H1 (cell line): Measurements from ENCODE around the gene NEDD4L. TPM values are rescaled to one million over a fixed set of nuclear protein-coding genes. Genes with fewer than 3 reads are reported as not detected.

Experiments used
- CTCF ChIA-PET: fragments of 300-600 bp; sonication (Branson Sonifier 250); formaldehyde crosslinking; loops from one replicate; lab custom pipeline; 2021; ENCODE audit not compliant: partially characterized antibody; lab: Charles Lee
- POLR2A ChIA-PET: fragments of 300-600 bp; sonication (Branson Sonifier 250); formaldehyde crosslinking; loops from one replicate; lab custom pipeline; 2021; ENCODE audit warnings: inconsistent platforms; ENCODE audit not compliant: partially characterized antibody; lab: Charles Lee
- DNase-seq, 2 experiments: peaks; one replicate each; pipeline versions ENCODE4 v3.0.0 to v3.0.0-alpha.2; 2010 to 2022; ENCODE audit warnings: low spot score in 2 of 2, low read depth in 1 of 2, mixed read lengths in 1 of 2
- FAIRE-seq: peaks from 2 replicates; lab custom pipeline; 2011; peaks lifted over from hg19 to GRCh38; lab: Jason Lieb, UNC
- H2AFZ ChIP-seq: 2 replicates; pipeline ENCODE4 v1.8.1; 2012; ENCODE audit warnings: low read length, inconsistent platforms
- H2AK5ac ChIP-seq: 2 replicates; pipeline ENCODE4 v1.6.1; 2013; ENCODE audit warnings: low read depth, low read length
- H2BK120ac ChIP-seq: replicated peaks from 2 replicates; pipeline ENCODE3; 2013; ENCODE audit warnings: low read depth, low read length, inconsistent platforms
- H2BK12ac ChIP-seq: 2 replicates; pipeline ENCODE4 v1.6.1; 2013; ENCODE audit warnings: low read depth, low read length
- H2BK15ac ChIP-seq: 2 replicates; pipeline ENCODE4 v1.6.1; 2013; ENCODE audit warnings: low read length
- H2BK20ac ChIP-seq: 2 replicates; pipeline ENCODE4 v1.6.1; 2013; ENCODE audit warnings: low read length
- H2BK5ac ChIP-seq: 2 replicates; pipeline ENCODE4 v1.6.1; 2013; ENCODE audit warnings: low read depth, low read length
- H3K14ac ChIP-seq: 2 replicates; pipeline ENCODE4 v1.6.1; 2013; ENCODE audit warnings: inconsistent platforms; ENCODE audit not compliant: insufficient read length
- H3K18ac ChIP-seq: 2 replicates; pipeline ENCODE4 v1.6.1; 2013; ENCODE audit warnings: low read length; ENCODE audit errors: extremely low read depth
- H3K23ac ChIP-seq: 2 replicates; pipeline ENCODE4 v1.6.1; 2013; ENCODE audit warnings: inconsistent platforms; ENCODE audit not compliant: insufficient read length
- H3K23me2 ChIP-seq: 2 replicates; pipeline ENCODE4 v1.6.1; 2013; ENCODE audit warnings: low read depth, low read length
- H3K27ac ChIP-seq: 2 replicates; pipeline ENCODE4 v1.6.1; 2011; ENCODE audit warnings: low read depth, low read length, inconsistent platforms
- H3K27me3 ChIP-seq, 4 experiments: replicated peaks in 1 of 4; 1 replicate in 1 of 4; 2 replicates in 3 of 4; pipeline versions ENCODE4 v1.6.1 to v1.8.1; 2011 to 2013; ENCODE audit warnings: low read length in 3 of 4, mild to moderate bottlenecking in 3 of 4, inconsistent platforms in 2 of 4, mixed read lengths in 2 of 4, moderate library complexity in 1 of 4; ENCODE audit not compliant: control insufficient read depth in 3 of 4, insufficient read depth in 3 of 4; ENCODE audit errors: extremely low read depth in 1 of 4
- H3K36me3 ChIP-seq, 4 experiments: 2 replicates each; pipeline versions ENCODE4 v1.6.1 to v1.8.1; 2011 to 2013; ENCODE audit warnings: mild to moderate bottlenecking in 4 of 4, low read length in 3 of 4, moderate library complexity in 2 of 4, control low read depth in 1 of 4, inconsistent platforms in 1 of 4; ENCODE audit not compliant: insufficient read depth in 4 of 4, control insufficient read depth in 2 of 4
- H3K4ac ChIP-seq: replicated peaks from 2 replicates; pipeline ENCODE3; 2013; ENCODE audit warnings: low read length, low read depth, mixed read lengths, inconsistent platforms; ENCODE audit not compliant: insufficient read length
- H3K4me1 ChIP-seq, 4 experiments: replicated peaks in 1 of 4; 1 replicate in 1 of 4; 2 replicates in 3 of 4; pipeline versions ENCODE4 v1.6.1 to v1.8.1; 2011 to 2013; ENCODE audit warnings: low read length in 3 of 4, inconsistent platforms in 2 of 4, mixed read lengths in 1 of 4; ENCODE audit not compliant: insufficient read depth in 4 of 4, control insufficient read depth in 3 of 4
- H3K4me2 ChIP-seq, 2 experiments: 2 replicates each; pipeline versions ENCODE4 v1.6.1 to v1.8.1; 2011 to 2013; ENCODE audit warnings: low read depth in 2 of 2, low read length in 2 of 2, control low read depth in 1 of 2, inconsistent platforms in 1 of 2, mild to moderate bottlenecking in 1 of 2; ENCODE audit not compliant: insufficient read depth in 1 of 2
- H3K4me3 ChIP-seq, 4 experiments: fragments of 200-600, 300-600 bp in 1 of 4; sonication (generic), shearing (Covaris generic), sonication (Bioruptor Twin) in 1 of 4; 2 replicates each; pipeline versions ENCODE4 v1.5.1 to v1.8.1; 2011 to 2016; ENCODE audit warnings: low read length in 4 of 4, low read depth in 3 of 4, control low read depth in 2 of 4, inconsistent platforms in 2 of 4, mild to moderate bottlenecking in 2 of 4, mixed read lengths in 1 of 4, moderate library complexity in 1 of 4; ENCODE audit not compliant: insufficient read depth in 2 of 4; ENCODE audit errors: extremely low read depth in 1 of 4
- H3K56ac ChIP-seq: replicated peaks from 2 replicates; pipeline ENCODE3; 2013; ENCODE audit warnings: low read depth, mild to moderate bottlenecking, mixed read lengths, low read length, inconsistent platforms; ENCODE audit not compliant: insufficient read length
- H3K79me1 ChIP-seq: 2 replicates; pipeline ENCODE4 v1.6.1; 2013; ENCODE audit warnings: low read depth, low read length, control low read depth
- H3K79me2 ChIP-seq, 2 experiments: 2 replicates each; pipeline versions ENCODE4 v1.6.1 to v1.8.1; 2012 to 2013; ENCODE audit warnings: low read length in 2 of 2, mild to moderate bottlenecking in 2 of 2, inconsistent platforms in 1 of 2; ENCODE audit not compliant: insufficient read depth in 2 of 2, control insufficient read depth in 1 of 2
- H3K9ac ChIP-seq, 4 experiments: replicated peaks in 1 of 4; 1 replicate in 1 of 4; 2 replicates in 3 of 4; pipeline versions ENCODE4 v1.6.1 to v1.8.1; 2011 to 2013; ENCODE audit warnings: low read depth in 3 of 4, low read length in 3 of 4, control low read depth in 2 of 4, mild to moderate bottlenecking in 2 of 4, moderate library complexity in 2 of 4, inconsistent platforms in 1 of 4; ENCODE audit errors: extremely low read depth in 1 of 4
- H3K9me3 ChIP-seq, 2 experiments: 2 replicates each; pipeline versions ENCODE4 v1.6.1 to v1.8.1; 2012 to 2013; ENCODE audit warnings: mild to moderate bottlenecking in 2 of 2, moderate library complexity in 2 of 2, control low read depth in 1 of 2, inconsistent platforms in 1 of 2, low read depth in 1 of 2, low read length in 1 of 2, mixed read lengths in 1 of 2; ENCODE audit not compliant: insufficient read depth in 2 of 2
- H4K20me1 ChIP-seq, 2 experiments: replicated peaks in 1 of 2; 2 replicates each; pipeline versions ENCODE3 to v1.8.1; 2011 to 2013; ENCODE audit warnings: inconsistent platforms in 2 of 2, low read length in 2 of 2, mild to moderate bottlenecking in 1 of 2; ENCODE audit not compliant: insufficient read depth in 2 of 2, control insufficient read depth in 1 of 2
- H4K5ac ChIP-seq: 2 replicates; pipeline ENCODE4 v1.6.1; 2013; ENCODE audit warnings: low read length, low read depth, mixed read lengths, inconsistent platforms; ENCODE audit not compliant: insufficient read length
- H4K8ac ChIP-seq: 2 replicates; pipeline ENCODE4 v1.8.0; 2013; ENCODE audit warnings: mild to moderate bottlenecking, moderate library complexity, low read length, inconsistent platforms; ENCODE audit not compliant: insufficient read depth; ENCODE audit errors: extremely low read depth
- H4K91ac ChIP-seq: replicated peaks from 2 replicates; pipeline ENCODE3; 2013; ENCODE audit warnings: low read length, mixed read lengths, inconsistent platforms; ENCODE audit not compliant: insufficient read length
- ASH2L ChIP-seq: fragments of 200-600, 300-600 bp; sonication (generic); IDR thresholded peaks from one replicate; pipeline ENCODE4 v1.7.1; 2017; ENCODE audit warnings: low read length
- CHD2 ChIP-seq: IDR thresholded peaks from 2 replicates; pipeline ENCODE4 v1.6.1; 2012; ENCODE audit warnings: low read length, improper control_type of control experiment
- HDAC2 ChIP-seq, 2 experiments: fragments of 300-600 bp in 1 of 2; sonication (generic) in 1 of 2; IDR thresholded peaks; 2 replicates each; pipeline ENCODE4 v1.6.1; 2011 to 2012; ENCODE audit warnings: low read depth in 2 of 2, low read length in 2 of 2, mild to moderate bottlenecking in 2 of 2, moderate library complexity in 2 of 2, borderline replicate concordance in 1 of 2, inconsistent platforms in 1 of 2
- KDM1A ChIP-seq: fragments of 200-600, 300-600 bp; sonication (generic); IDR thresholded peaks from 2 replicates; pipeline ENCODE4 v1.7.1; 2016; ENCODE audit warnings: mild to moderate bottlenecking, low read length, borderline replicate concordance
- NANOG ChIP-seq: IDR thresholded peaks from 2 replicates; pipeline ENCODE4 v1.6.1; 2011; ENCODE audit warnings: low read length, low read depth, mild to moderate bottlenecking, inconsistent platforms; ENCODE audit not compliant: insufficient read depth, poor library complexity, severe bottlenecking
- RAD21 ChIP-seq, 2 experiments: IDR thresholded peaks in 1 of 2; conservative IDR thresholded peaks in 1 of 2; 2 replicates each; pipeline ENCODE4 v1.6.1; 2011; ENCODE audit warnings: low read depth in 2 of 2, low read length in 2 of 2, improper control_type of control experiment in 1 of 2, inconsistent platforms in 1 of 2, mild to moderate bottlenecking in 1 of 2, moderate library complexity in 1 of 2
- RBBP5 ChIP-seq: IDR thresholded peaks from 2 replicates; pipeline ENCODE4 v1.7.1; 2012; ENCODE audit warnings: low read depth, mild to moderate bottlenecking, inconsistent platforms, low read length, moderate library complexity, borderline replicate concordance
- SIX5 ChIP-seq: IDR thresholded peaks from 2 replicates; pipeline ENCODE4 v1.6.1; 2011; ENCODE audit warnings: mild to moderate bottlenecking, low read depth, low read length
- SRF ChIP-seq: IDR thresholded peaks from 2 replicates; pipeline ENCODE4 v1.6.1; 2011; ENCODE audit warnings: mild to moderate bottlenecking, low read depth, low read length, moderate library complexity
- WGBS, 2 experiments: shearing (Covaris generic) in 1 of 2; methylation state at CpG; one replicate each; pipeline versions ENCODE4 v1.1.6 to v1.1.7; 2013 to 2015; ENCODE audit warnings: low lambda C conversion rate in 2 of 2, mixed read lengths in 2 of 2, inconsistent platforms in 1 of 2, low coverage in 1 of 2, missing lambda C conversion rate in 1 of 2; ENCODE audit not compliant: insufficient replicate concordance in 2 of 2, insufficient coverage in 1 of 2, insufficient read length in 1 of 2; ENCODE audit errors: extremely low coverage in 1 of 2, missing lambda C conversion rate in 1 of 2; 5-methylcytosine and 5-hydroxymethylcytosine counted together
- polyA plus RNA-seq, 7 experiments: library from polyadenylated mRNA; depleted of rRNA in 3 of 7; stranded (reverse) in 5 of 7; unstranded in 2 of 7; fragments of >200 nt in 5 of 7; fragments of 200-250 nt in 2 of 7; gene quantifications; 1 replicate in 5 of 7; 2 replicates in 1 of 7; 4 replicates in 1 of 7; pipeline versions ENCODE4 v1.2.1 to v1.2.3, GENCODE V29; 2011 to 2013; ENCODE audit warnings: missing spikeins in 2 of 7, mixed read lengths in 2 of 7
- total RNA-seq: library from RNA; stranded (reverse); fragmentation: NEBNext Ultra II Directional; extraction: Animal tissue kit (Norgen Biotek cat#: 25700); gene quantifications from 2 replicates; pipeline ENCODE4 v1.2.1, GENCODE V29; 2021
- TF ChIP-seq, protein P1 (sequence below), 3 experiments: IDR thresholded peaks; 1 replicate in 2 of 3; 2 replicates in 1 of 3; pipeline versions ENCODE4 v1.5.1 to v1.6.1; 2011; ENCODE audit warnings: low read length in 3 of 3, mild to moderate bottlenecking in 3 of 3, inconsistent platforms in 2 of 3, low read depth in 1 of 3, moderate library complexity in 1 of 3; ENCODE audit not compliant: insufficient read depth in 1 of 3; ENCODE audit errors: control extremely low read depth in 1 of 3
- TF ChIP-seq, protein P2 (sequence below): IDR thresholded peaks from 2 replicates; pipeline ENCODE4 v1.6.1; 2012; ENCODE audit warnings: inconsistent platforms

The NEDD4L gene
- total and polyA plus RNA-seq, 2 of the 8 experiments (the other 6 are each of a cell fraction or from before 2014, with no cell fraction given): 37.3 to 69.8 TPM

DNA sequence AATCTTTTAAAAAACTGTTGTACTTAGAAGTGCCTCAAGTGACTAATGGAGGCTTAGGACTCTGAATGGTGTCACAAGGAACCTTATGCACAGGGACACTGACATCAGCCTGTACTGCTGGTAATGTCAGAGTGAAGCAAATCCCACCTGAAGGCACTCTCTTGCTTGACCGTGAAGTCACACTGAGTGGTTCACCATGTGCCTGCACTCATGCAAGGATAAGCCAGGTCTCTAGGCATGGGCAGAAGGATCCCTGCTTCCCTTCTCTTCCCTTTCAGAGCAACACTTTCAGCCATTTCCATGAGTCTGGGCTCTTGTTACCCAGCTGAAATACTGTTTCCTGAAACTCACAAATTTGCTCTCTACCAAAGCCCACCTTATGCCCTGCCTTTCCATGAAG lies 123.0 kb downstream of the NEDD4L start:
- Histone ChIP-seq H3K4me2 (no peak overlapping the region), H4K8ac (no peak overlapping the region), H3K23ac (no peak overlapping the region), H3K56ac (no peak overlapping the region), H3K4me3 (no peak overlapping the region), H4K5ac (no peak overlapping the region), H3K14ac (no peak overlapping the region), H2AK5ac (no peak overlapping the region), H3K4me1 (no peaks in the 10 kb centered on the region), H2BK20ac (no peak overlapping the region), H2BK120ac (no peak overlapping the region), H4K91ac (no peak overlapping the region), H3K23me2 (no peaks in the 10 kb centered on the region), H2BK15ac (no peak overlapping the region), H2AFZ (no peak overlapping the region), H3K9me3 (no peaks in the 10 kb centered on the region), H2BK12ac (no peak overlapping the region), H3K27ac (no peak overlapping the region), H3K4ac (no peak overlapping the region), H4K20me1 (peaks cover 2 to 4% of the 10 kb centered on the region in 2 experiments), H3K79me1 (peaks cover 5% of the 10 kb centered on the region), H3K27me3 (no peaks in the 10 kb centered on the region), H3K18ac (no peak overlapping the region), H3K9ac (no peak overlapping the region), H2BK5ac (no peak overlapping the region), H3K79me2 (peaks cover 0 to 8% of the 10 kb centered on the region in 2 experiments; a peak in 2 of 4 replicates), H3K36me3 (no peaks in the 10 kb centered on the region)
- 65% methylated on average over 1 of the region's 1 CpG; no CpG with 5 or more reads in 1 of the 2 experiments for WGBS, 2 experiments
- ChIA-PET CTCF (interaction anchor here (1.3 kb wide), 1 partner anchor 31 kb away, joined by 4 read pairs; no protein-coding TSS in a partner anchor), POLR2A (no interaction called here)
- FAIRE-seq (no peak), DNase-seq (no peak)
- no peak for TF ChIP-seq SIX5
- no peak for TF ChIP-seq RBBP5
- TF ChIP-seq CHD2: no peak
- TF ChIP-seq, protein P1, sequence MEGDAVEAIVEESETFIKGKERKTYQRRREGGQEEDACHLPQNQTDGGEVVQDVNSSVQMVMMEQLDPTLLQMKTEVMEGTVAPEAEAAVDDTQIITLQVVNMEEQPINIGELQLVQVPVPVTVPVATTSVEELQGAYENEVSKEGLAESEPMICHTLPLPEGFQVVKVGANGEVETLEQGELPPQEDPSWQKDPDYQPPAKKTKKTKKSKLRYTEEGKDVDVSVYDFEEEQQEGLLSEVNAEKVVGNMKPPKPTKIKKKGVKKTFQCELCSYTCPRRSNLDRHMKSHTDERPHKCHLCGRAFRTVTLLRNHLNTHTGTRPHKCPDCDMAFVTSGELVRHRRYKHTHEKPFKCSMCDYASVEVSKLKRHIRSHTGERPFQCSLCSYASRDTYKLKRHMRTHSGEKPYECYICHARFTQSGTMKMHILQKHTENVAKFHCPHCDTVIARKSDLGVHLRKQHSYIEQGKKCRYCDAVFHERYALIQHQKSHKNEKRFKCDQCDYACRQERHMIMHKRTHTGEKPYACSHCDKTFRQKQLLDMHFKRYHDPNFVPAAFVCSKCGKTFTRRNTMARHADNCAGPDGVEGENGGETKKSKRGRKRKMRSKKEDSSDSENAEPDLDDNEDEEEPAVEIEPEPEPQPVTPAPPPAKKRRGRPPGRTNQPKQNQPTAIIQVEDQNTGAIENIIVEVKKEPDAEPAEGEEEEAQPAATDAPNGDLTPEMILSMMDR (IDR thresholded peaks at IDR 0.05; ENCODE audit: control extremely low read depth in 1 of 3, insufficient read depth in 1 of 3, low read depth in 1 of 3, low read length in 3 of 3): no peak
- TF ChIP-seq ASH2L: no peak
- no peak for TF ChIP-seq KDM1A
- TF ChIP-seq, protein P2, sequence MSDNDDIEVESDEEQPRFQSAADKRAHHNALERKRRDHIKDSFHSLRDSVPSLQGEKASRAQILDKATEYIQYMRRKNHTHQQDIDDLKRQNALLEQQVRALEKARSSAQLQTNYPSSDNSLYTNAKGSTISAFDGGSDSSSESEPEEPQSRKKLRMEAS: no peak
- no peak for TF ChIP-seq RAD21 (IDR thresholded peaks at IDR 0.05 in 1 of 2, conservative IDR thresholded peaks at IDR 0.05 in 1 of 2; ENCODE audit: low read depth in 2 of 2, low read length in 2 of 2)
- TF ChIP-seq HDAC2 (IDR thresholded peaks at IDR 0.05; ENCODE audit: borderline replicate concordance in 1 of 2, low read depth in 2 of 2, low read length in 2 of 2): no peak
- no peak for TF ChIP-seq SRF
- no peak for TF ChIP-seq NANOG
